C1 segment of cervical spinal cord (tissue), 14 donors: ENCODE data around the gene LRMDA.
"Not testable (repeated sequence)": the region's sequence is repeated elsewhere in the genome, so short reads cannot be mapped to it uniquely, and the experiment has no call there.

Experiments used
- DNase-seq, 14 donors: peaks; one replicate each; lab custom pipeline; 2025; lab: John Stamatoyannopoulos, UW

The LRMDA gene

GRCh38 chr10:75739414-75740143 is 308.2 kb downstream of the LRMDA start:
- DNase-seq = no peak

GRCh38 chr10:75740541-75740940 is 309.1 kb downstream of the LRMDA start:
- no peak for DNase-seq

- no peak for DNase-seq
Observed at GRCh38 chr10:75742355-75742754, 310.9 kb downstream of the LRMDA start.

GRCh38 chr10:75743291-75743778 is 311.9 kb downstream of the LRMDA start:
- no peak for DNase-seq

GRCh38 chr10:75744261-75744660 is 312.8 kb downstream of the LRMDA start:
- no peak for DNase-seq

GRCh38 chr10:75746356-75746755 is 314.9 kb downstream of the LRMDA start:
- DNase-seq = no peak

- not testable (repeated sequence) for DNase-seq
Observed at GRCh38 chr10:75750093-75750875, 318.9 kb downstream of the LRMDA start.

- DNase-seq = no peak
Observed at GRCh38 chr10:75751232-75751631, 319.8 kb downstream of the LRMDA start.

- DNase-seq = no peak
Observed at GRCh38 chr10:75753621-75754020, 322.2 kb downstream of the LRMDA start.

GRCh38 chr10:75754096-75754831 is 322.8 kb downstream of the LRMDA start:
- no peak for DNase-seq

- no peak for DNase-seq
Observed at GRCh38 chr10:75755528-75755927, 324.1 kb downstream of the LRMDA start.

GRCh38 chr10:75761289-75761688 is 329.9 kb downstream of the LRMDA start:
- DNase-seq = no peak

- DNase-seq = no peak
Observed at GRCh38 chr10:75762431-75762802, 331.0 kb downstream of the LRMDA start.

- no peak for DNase-seq
Observed at GRCh38 chr10:75763652-75764051, 332.2 kb downstream of the LRMDA start.

GRCh38 chr10:75764974-75765788 is 333.8 kb downstream of the LRMDA start:
- no peak for DNase-seq

GRCh38 chr10:75765789-75766096 is 334.3 kb downstream of the LRMDA start:
- no peak for DNase-seq

- no peak for DNase-seq
Observed at GRCh38 chr10:75766106-75766505, 334.7 kb downstream of the LRMDA start.

- not testable (repeated sequence) for DNase-seq
Observed at GRCh38 chr10:75766752-75767151, 335.3 kb downstream of the LRMDA start.

- no peak for DNase-seq
Observed at GRCh38 chr10:75770626-75771081, 339.2 kb downstream of the LRMDA start.

GRCh38 chr10:75771606-75772005 is 340.2 kb downstream of the LRMDA start:
- no peak for DNase-seq

GRCh38 chr10:75772153-75772887 is 340.9 kb downstream of the LRMDA start:
- DNase-seq = no peak
